ENCODE measurements around the gene CYP46A1.

CYP46A1 gene

GRCh38 chr14:99742074-99742473, 58.0 kb downstream of the CYP46A1 start:
- DNase-seq: no peak

- DNase-seq: no peak
These were observed 58.7 kb downstream of the CYP46A1 start for GRCh38 chr14:99742509-99743487.

- DNase-seq: no peak
These were observed 60.2 kb downstream of the CYP46A1 start for GRCh38 chr14:99744199-99744872.

GRCh38 chr14:99744873-99745224, 60.8 kb downstream of the CYP46A1 start:
- DNase-seq: no peak

- no peak for DNase-seq
These were observed 61.3 kb downstream of the CYP46A1 start for GRCh38 chr14:99745307-99745951.

GRCh38 chr14:99747167-99747566, 63.1 kb downstream of the CYP46A1 start:
- no peak for DNase-seq

GRCh38 chr14:99747582-99748330, 63.7 kb downstream of the CYP46A1 start:
- DNase-seq: no peak

- no peak for DNase-seq
These were observed 64.4 kb downstream of the CYP46A1 start for GRCh38 chr14:99748529-99748928.

- no peak for DNase-seq
These were observed 65.0 kb downstream of the CYP46A1 start for GRCh38 chr14:99749142-99749541.

- DNase-seq: no peak
These were observed 65.9 kb downstream of the CYP46A1 start for GRCh38 chr14:99749763-99750715.

GRCh38 chr14:99750746-99751450, 66.8 kb downstream of the CYP46A1 start:
- no peak for DNase-seq

- DNase-seq: no peak
These were observed 67.7 kb downstream of the CYP46A1 start for GRCh38 chr14:99751539-99752485.

- no peak for DNase-seq
These were observed 68.5 kb downstream of the CYP46A1 start for GRCh38 chr14:99752486-99753121.

- no peak for DNase-seq
These were observed 69.4 kb downstream of the CYP46A1 start for GRCh38 chr14:99753225-99754140.

- DNase-seq: no peak
These were observed 70.3 kb downstream of the CYP46A1 start for GRCh38 chr14:99754141-99755067.

- no peak for DNase-seq
These were observed 70.9 kb downstream of the CYP46A1 start for GRCh38 chr14:99755068-99755405.

Measured in nucleus accumbens (tissue), 56 donors.